H1 (cell line): Measurements from ENCODE around the gene PPOX. TPM values are rescaled to one million over a fixed set of nuclear protein-coding genes. Genes with fewer than 3 reads are reported as not detected.

Experiments used
- CHD7 ChIP-seq: fragments of 300-600 bp; sonication (generic); IDR thresholded peaks from 2 replicates; pipeline ENCODE4 v1.7.1; 2012; ENCODE audit warnings: low read length, moderate library complexity, mild to moderate bottlenecking, inconsistent platforms; ENCODE audit not compliant: insufficient replicate concordance
- polyA plus RNA-seq, 7 experiments: library from polyadenylated mRNA; depleted of rRNA in 3 of 7; stranded (reverse) in 5 of 7; unstranded in 2 of 7; fragments of >200 nt in 5 of 7; fragments of 200-250 nt in 2 of 7; gene quantifications; 1 replicate in 5 of 7; 2 replicates in 1 of 7; 4 replicates in 1 of 7; pipeline versions ENCODE4 v1.2.1 to v1.2.3, GENCODE V29; 2011 to 2013; ENCODE audit warnings: missing spikeins in 2 of 7, mixed read lengths in 2 of 7
- total RNA-seq: library from RNA; stranded (reverse); fragmentation: NEBNext Ultra II Directional; extraction: Animal tissue kit (Norgen Biotek cat#: 25700); gene quantifications from 2 replicates; pipeline ENCODE4 v1.2.1, GENCODE V29; 2021

The PPOX gene
- total and polyA plus RNA-seq, 2 of the 8 experiments (the other 6 are each of a cell fraction or from before 2014, with no cell fraction given) = 39.4 to 40.4 TPM

GRCh38 chr1:161172349-161172748 is 6.1 kb downstream of the PPOX start (continued):
- TF ChIP-seq CHD7 = no peak
